Measurements from ENCODE around the gene SMG6.

Gene SMG6

GRCh38 chr17:2020721-2021120 is 282.9 kb downstream of the SMG6 start:
- TF ChIP-seq TEAD4 (IDR thresholded peaks at IDR 0.05) (no peak), RAD21 (IDR thresholded peaks at IDR 0.05; ENCODE audit: low read depth) (no peak), CREB1 (IDR thresholded peaks at IDR 0.05; ENCODE audit: low read depth) (no peak), TCF12 (IDR thresholded peaks at IDR 0.05; ENCODE audit: low read depth) (no peak), YY1 (IDR thresholded peaks at IDR 0.05; ENCODE audit: low read depth) (no peak), TAF1 (IDR thresholded peaks at IDR 0.05; ENCODE audit: low read depth) (no peak)
- TF ChIP-seq, protein P1, sequence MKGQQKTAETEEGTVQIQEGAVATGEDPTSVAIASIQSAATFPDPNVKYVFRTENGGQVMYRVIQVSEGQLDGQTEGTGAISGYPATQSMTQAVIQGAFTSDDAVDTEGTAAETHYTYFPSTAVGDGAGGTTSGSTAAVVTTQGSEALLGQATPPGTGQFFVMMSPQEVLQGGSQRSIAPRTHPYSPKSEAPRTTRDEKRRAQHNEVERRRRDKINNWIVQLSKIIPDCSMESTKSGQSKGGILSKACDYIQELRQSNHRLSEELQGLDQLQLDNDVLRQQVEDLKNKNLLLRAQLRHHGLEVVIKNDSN (IDR thresholded peaks at IDR 0.05): no peak

DNA sequence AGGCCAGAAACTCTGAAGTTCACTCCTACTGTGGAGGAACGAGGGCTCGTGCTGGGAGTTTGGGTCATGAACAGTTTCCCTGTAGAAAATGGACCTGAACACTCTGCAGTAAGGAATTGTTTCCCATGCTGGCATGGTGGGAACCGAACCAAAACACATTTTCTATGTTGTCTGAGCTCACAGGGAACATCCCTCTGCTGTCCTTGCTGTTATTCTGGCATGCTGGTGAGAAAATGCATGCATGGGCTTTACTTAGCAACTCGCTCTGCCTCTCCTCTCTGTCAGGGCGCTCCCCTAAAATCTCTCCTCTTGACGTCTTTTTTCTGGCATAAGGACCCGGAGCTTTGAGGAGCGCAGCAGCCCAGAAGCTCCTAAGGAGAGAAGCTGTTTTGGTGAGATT is 283.9 kb downstream of the SMG6 start:
- TF ChIP-seq FOXM1 (IDR thresholded peaks at IDR 0.05; ENCODE audit: borderline replicate concordance, low read depth) (no peak), RAD21 (IDR thresholded peaks at IDR 0.05; ENCODE audit: low read depth) (no peak), YY1 (IDR thresholded peaks at IDR 0.05; ENCODE audit: low read depth) (no peak)
- TF ChIP-seq, protein P2, sequence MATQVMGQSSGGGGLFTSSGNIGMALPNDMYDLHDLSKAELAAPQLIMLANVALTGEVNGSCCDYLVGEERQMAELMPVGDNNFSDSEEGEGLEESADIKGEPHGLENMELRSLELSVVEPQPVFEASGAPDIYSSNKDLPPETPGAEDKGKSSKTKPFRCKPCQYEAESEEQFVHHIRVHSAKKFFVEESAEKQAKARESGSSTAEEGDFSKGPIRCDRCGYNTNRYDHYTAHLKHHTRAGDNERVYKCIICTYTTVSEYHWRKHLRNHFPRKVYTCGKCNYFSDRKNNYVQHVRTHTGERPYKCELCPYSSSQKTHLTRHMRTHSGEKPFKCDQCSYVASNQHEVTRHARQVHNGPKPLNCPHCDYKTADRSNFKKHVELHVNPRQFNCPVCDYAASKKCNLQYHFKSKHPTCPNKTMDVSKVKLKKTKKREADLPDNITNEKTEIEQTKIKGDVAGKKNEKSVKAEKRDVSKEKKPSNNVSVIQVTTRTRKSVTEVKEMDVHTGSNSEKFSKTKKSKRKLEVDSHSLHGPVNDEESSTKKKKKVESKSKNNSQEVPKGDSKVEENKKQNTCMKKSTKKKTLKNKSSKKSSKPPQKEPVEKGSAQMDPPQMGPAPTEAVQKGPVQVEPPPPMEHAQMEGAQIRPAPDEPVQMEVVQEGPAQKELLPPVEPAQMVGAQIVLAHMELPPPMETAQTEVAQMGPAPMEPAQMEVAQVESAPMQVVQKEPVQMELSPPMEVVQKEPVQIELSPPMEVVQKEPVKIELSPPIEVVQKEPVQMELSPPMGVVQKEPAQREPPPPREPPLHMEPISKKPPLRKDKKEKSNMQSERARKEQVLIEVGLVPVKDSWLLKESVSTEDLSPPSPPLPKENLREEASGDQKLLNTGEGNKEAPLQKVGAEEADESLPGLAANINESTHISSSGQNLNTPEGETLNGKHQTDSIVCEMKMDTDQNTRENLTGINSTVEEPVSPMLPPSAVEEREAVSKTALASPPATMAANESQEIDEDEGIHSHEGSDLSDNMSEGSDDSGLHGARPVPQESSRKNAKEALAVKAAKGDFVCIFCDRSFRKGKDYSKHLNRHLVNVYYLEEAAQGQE (IDR thresholded peaks at IDR 0.05; ENCODE audit: low read depth): no peak

DNA sequence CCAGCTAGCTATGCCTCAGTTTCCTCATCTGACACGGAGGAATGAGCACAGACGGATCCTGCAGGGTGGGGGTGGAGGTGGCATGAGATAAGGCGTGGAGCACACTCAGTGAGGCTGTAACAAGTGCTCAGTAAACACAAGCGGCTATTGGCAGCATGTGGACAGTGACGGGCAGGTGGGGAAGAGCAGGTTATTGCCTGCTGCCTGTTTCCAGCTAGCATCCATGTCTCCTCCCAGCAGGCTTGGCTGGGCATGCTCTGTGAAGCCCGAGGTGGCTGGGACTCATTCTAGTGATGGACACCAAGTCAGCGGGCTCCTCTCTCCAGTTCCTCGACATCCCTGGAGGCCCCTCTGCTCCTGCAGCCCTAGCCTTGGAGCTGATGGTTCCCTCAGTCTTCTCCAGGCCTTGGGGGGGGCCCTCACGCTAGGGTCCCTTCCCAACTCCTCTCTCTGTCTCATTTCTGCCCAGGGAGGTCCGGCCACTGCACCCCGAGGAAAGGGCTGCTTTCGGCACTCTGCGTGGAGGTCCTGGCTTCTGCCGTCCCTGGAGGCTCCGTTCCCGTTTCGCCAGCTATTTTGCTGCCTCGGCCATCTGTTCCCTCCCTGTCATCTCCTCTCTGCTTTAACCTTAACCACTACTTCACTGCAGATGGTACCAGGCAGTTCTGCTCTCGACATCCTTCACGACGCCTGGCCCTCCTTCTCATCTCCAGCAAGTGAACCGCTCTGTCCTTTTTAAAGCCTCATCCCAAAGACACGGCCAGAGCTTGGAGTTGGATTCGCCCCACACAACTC is 284.7 kb downstream of the SMG6 start:
- TF ChIP-seq RAD21 (IDR thresholded peaks at IDR 0.05; ENCODE audit: low read depth) (no peak), TEAD4 (IDR thresholded peaks at IDR 0.05) (no peak), CREB1 (IDR thresholded peaks at IDR 0.05; ENCODE audit: low read depth) (no peak), NFIC (IDR thresholded peaks at IDR 0.05) (no peak), FOXM1 (IDR thresholded peaks at IDR 0.05; ENCODE audit: borderline replicate concordance, low read depth) (no peak), CEBPB (IDR thresholded peaks at IDR 0.05) (no peak), ZBTB7A (IDR thresholded peaks at IDR 0.05; ENCODE audit: low read depth) (no peak), TAF1 (IDR thresholded peaks at IDR 0.05; ENCODE audit: low read depth) (no peak), EP300 (IDR thresholded peaks at IDR 0.05; ENCODE audit: borderline replicate concordance) (no peak), YY1 (IDR thresholded peaks at IDR 0.05; ENCODE audit: low read depth) (no peak), EGR1 (IDR thresholded peaks at IDR 0.05) (no peak), TCF12 (IDR thresholded peaks at IDR 0.05; ENCODE audit: low read depth) (no peak)
- TF ChIP-seq, protein P3, sequence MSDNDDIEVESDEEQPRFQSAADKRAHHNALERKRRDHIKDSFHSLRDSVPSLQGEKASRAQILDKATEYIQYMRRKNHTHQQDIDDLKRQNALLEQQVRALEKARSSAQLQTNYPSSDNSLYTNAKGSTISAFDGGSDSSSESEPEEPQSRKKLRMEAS (IDR thresholded peaks at IDR 0.05): no peak
- TF ChIP-seq, protein P1 (IDR thresholded peaks at IDR 0.05): no peak
- TF ChIP-seq, protein P2 (IDR thresholded peaks at IDR 0.05; ENCODE audit: low read depth): no peak

- no peak for TF ChIP-seq CREB1 (IDR thresholded peaks at IDR 0.05; ENCODE audit: low read depth)
- TF ChIP-seq YY1 (IDR thresholded peaks at IDR 0.05; ENCODE audit: low read depth): no peak
- no peak for TF ChIP-seq TEAD4 (IDR thresholded peaks at IDR 0.05)
- no peak for TF ChIP-seq ZBTB7A (IDR thresholded peaks at IDR 0.05; ENCODE audit: low read depth)
- TF ChIP-seq CEBPB (IDR thresholded peaks at IDR 0.05): no peak
- no peak for TF ChIP-seq EP300 (IDR thresholded peaks at IDR 0.05; ENCODE audit: borderline replicate concordance)
- no peak for TF ChIP-seq TCF12 (IDR thresholded peaks at IDR 0.05; ENCODE audit: low read depth)
- no peak for TF ChIP-seq TAF1 (IDR thresholded peaks at IDR 0.05; ENCODE audit: low read depth)
- TF ChIP-seq, protein P1 (IDR thresholded peaks at IDR 0.05): no peak
These were observed 286.2 kb downstream of the SMG6 start for GRCh38 chr17:2017274-2017941.

GRCh38 chr17:2016494-2016893 is 287.1 kb downstream of the SMG6 start:
- TF ChIP-seq, protein P2 (IDR thresholded peaks at IDR 0.05; ENCODE audit: low read depth): no peak
- TF ChIP-seq TCF12 (IDR thresholded peaks at IDR 0.05; ENCODE audit: low read depth) (no peak), RAD21 (IDR thresholded peaks at IDR 0.05; ENCODE audit: low read depth) (no peak), NFIC (IDR thresholded peaks at IDR 0.05) (no peak), FOXM1 (IDR thresholded peaks at IDR 0.05; ENCODE audit: borderline replicate concordance, low read depth) (no peak), EP300 (IDR thresholded peaks at IDR 0.05; ENCODE audit: borderline replicate concordance) (no peak), EGR1 (IDR thresholded peaks at IDR 0.05) (no peak), TEAD4 (IDR thresholded peaks at IDR 0.05) (no peak), YY1 (IDR thresholded peaks at IDR 0.05; ENCODE audit: low read depth) (no peak), CEBPB (IDR thresholded peaks at IDR 0.05) (no peak), ZBTB7A (IDR thresholded peaks at IDR 0.05; ENCODE audit: low read depth) (no peak), TAF1 (IDR thresholded peaks at IDR 0.05; ENCODE audit: low read depth) (no peak), CREB1 (IDR thresholded peaks at IDR 0.05; ENCODE audit: low read depth) (no peak)
- TF ChIP-seq, protein P1 (IDR thresholded peaks at IDR 0.05): no peak
- TF ChIP-seq, protein P3 (IDR thresholded peaks at IDR 0.05): no peak

Data from Ishikawa (cell line).